Measurements from ENCODE around the gene ARMC5.

DNA sequence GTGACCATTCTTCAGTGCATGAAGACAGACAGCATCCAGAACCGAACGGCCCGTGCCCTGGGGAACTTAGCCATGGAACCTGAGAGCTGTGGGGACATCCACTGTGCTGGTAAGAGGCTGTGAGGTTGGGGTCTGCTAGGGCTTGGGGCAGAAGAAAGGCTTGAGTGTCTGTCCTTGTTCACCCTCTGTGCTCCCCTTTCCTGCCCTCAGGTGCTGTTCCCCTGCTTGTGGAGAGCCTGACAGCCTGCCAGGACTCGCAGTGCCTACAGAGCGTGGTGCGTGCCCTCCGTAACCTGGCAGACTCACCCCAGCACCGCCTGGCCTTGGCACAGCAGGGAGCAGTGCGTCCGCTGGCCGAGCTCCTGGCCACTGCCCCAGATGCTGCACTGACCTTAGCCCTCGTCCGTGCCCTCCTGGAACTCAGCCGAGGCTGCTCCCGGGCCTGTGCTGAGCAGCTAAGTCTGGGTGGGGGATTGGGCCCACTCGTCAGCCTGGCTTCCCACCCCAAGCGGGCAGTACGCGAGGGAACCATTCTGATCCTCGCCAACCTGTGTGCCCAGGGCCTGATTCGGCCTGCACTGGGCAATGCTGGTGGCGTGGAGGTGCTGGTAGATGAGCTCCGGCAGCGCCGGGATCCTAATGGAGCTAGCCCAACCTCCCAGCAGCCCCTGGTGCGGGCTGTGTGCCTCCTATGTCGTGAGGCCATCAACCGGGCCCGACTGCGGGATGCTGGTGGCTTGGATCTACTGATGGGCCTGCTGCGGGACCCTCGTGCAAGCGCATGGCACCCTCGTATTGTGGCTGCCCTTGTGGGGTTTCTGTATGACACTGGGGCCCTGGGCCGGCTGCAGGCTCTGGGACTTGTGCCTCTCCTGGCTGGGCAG is 2.9 kb downstream of the ARMC5 start:
- TF ChIP-seq CTCF (conservative IDR thresholded peaks at IDR 0.05) (no peak), ZFX (IDR thresholded peaks at IDR 0.05) (no peak)
